ENCODE data around the gene VPREB3. TPM values are rescaled to one million over a fixed set of nuclear protein-coding genes. Genes with fewer than 3 reads are reported as not detected.
A peak's percentile ranks its signal among the peaks of the same experiment; 100 is the strongest.

VPREB3 gene
- total and polyA plus RNA-seq, 10 of the 15 experiments (the other 5 are each of a cell fraction or from before 2014, with no cell fraction given), result 0.75 to 79.5 (median 23.8) TPM

DNA sequence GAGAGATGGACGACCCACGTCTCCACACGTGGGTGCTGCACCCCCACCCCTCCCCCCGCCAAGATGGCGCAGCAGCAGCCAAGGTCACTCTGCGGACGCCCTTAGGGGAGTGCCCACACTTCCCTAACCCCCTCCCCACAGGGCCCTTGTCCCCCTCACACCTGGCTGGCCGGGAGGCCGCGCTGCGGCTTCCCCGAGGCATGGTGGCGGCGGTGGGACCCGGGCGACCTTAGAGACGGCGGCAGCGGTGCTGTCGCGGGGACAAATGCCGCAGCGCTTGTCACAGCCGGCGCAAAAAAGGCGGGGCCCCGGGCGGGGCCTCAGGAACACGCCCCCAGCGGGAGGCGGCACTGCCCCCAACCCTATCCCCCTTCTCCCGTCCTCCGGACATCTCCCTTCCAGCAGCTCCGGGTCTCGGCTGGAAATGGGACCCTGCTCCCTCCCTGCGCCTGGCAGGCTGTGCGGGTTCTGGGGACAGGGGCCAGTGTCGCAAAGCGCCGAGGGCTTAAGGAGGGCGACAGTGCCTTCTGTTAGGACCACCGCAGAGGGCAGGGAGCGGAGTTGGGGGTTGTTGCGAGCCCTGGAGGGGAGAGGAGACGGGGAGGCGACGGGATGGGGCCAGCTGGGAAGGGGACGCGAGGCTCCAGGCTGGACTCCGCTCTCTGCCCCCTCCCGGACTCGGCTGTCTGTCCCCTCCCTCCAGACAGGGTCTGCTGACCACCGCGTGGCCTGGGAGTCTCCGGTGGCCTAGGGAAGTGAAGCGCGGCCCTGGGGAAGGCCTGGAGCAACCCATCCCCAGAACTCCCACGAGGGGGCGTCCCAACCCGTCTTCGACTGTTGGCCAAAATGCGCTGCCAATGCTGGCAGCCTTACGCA is 13.7 kb upstream of the VPREB3 start, which contains the start of gene CHCHD10 (continued):
- TF ChIP-seq WRNIP1 (IDR thresholded peaks at IDR 0.05; ENCODE audit: borderline replicate concordance, low read depth, low read length) (no peak), HDAC2 (IDR thresholded peaks at IDR 0.05) (no peak), PAX8 (IDR thresholded peaks at IDR 0.05) (no peak), SREBF1 (IDR thresholded peaks at IDR 0.05; ENCODE audit: low read length) (no peak), NFIC (IDR thresholded peaks at IDR 0.05; ENCODE audit: low read depth, low read length) (no peak), ZNF384 (IDR thresholded peaks at IDR 0.05; ENCODE audit: borderline replicate concordance, low read depth, low read length) (no peak), EED (IDR thresholded peaks at IDR 0.05; ENCODE audit: low read depth) (peak; percentile 45; the same call in 1 of the 2 replicates), TARDBP (IDR thresholded peaks at IDR 0.05; ENCODE audit: borderline replicate concordance) (no peak), RB1 (IDR thresholded peaks at IDR 0.05; ENCODE audit: borderline replicate concordance) (peak; percentile 68; the same call in 1 of the 2 replicates), CBFB (IDR thresholded peaks at IDR 0.05; ENCODE audit: low read depth) (no peak), FOS (IDR thresholded peaks at IDR 0.05; ENCODE audit: borderline replicate concordance, extremely low read depth, insufficient read length) (no peak), ZNF24 (IDR thresholded peaks at IDR 0.05) (0 out of 2 replicates have a peak, but pooled peaks have one; percentile 29), DPF2 (IDR thresholded peaks at IDR 0.05) (peak; percentile 49; the same call in 1 of the 2 replicates), BRCA1 (IDR thresholded peaks at IDR 0.05; ENCODE audit: low read depth, low read length) (no peak), STAT3 (IDR thresholded peaks at IDR 0.05; ENCODE audit: low read depth, low read length) (no peak), SMAD5 (IDR thresholded peaks at IDR 0.05; ENCODE audit: low read depth) (0 out of 2 replicates have a peak, but pooled peaks have one; percentile 28), SREBF2 (IDR thresholded peaks at IDR 0.05; ENCODE audit: low read length) (no peak), ZNF274 (IDR thresholded peaks at IDR 0.05; ENCODE audit: insufficient read depth, insufficient read length) (no peak)
- TF ChIP-seq, protein P1, sequence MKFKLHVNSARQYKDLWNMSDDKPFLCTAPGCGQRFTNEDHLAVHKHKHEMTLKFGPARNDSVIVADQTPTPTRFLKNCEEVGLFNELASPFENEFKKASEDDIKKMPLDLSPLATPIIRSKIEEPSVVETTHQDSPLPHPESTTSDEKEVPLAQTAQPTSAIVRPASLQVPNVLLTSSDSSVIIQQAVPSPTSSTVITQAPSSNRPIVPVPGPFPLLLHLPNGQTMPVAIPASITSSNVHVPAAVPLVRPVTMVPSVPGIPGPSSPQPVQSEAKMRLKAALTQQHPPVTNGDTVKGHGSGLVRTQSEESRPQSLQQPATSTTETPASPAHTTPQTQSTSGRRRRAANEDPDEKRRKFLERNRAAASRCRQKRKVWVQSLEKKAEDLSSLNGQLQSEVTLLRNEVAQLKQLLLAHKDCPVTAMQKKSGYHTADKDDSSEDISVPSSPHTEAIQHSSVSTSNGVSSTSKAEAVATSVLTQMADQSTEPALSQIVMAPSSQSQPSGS (IDR thresholded peaks at IDR 0.05; ENCODE audit: low read length), result no peak
- TF ChIP-seq, protein P2, sequence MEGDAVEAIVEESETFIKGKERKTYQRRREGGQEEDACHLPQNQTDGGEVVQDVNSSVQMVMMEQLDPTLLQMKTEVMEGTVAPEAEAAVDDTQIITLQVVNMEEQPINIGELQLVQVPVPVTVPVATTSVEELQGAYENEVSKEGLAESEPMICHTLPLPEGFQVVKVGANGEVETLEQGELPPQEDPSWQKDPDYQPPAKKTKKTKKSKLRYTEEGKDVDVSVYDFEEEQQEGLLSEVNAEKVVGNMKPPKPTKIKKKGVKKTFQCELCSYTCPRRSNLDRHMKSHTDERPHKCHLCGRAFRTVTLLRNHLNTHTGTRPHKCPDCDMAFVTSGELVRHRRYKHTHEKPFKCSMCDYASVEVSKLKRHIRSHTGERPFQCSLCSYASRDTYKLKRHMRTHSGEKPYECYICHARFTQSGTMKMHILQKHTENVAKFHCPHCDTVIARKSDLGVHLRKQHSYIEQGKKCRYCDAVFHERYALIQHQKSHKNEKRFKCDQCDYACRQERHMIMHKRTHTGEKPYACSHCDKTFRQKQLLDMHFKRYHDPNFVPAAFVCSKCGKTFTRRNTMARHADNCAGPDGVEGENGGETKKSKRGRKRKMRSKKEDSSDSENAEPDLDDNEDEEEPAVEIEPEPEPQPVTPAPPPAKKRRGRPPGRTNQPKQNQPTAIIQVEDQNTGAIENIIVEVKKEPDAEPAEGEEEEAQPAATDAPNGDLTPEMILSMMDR (IDR thresholded peaks at IDR 0.05 in 2 of 3, conservative IDR thresholded peaks at IDR 0.05 in 1 of 3; ENCODE audit: control insufficient read depth in 2 of 3, extremely low read depth in 1 of 3, insufficient read depth in 1 of 3, low read depth in 3 of 3, low read length in 3 of 3), result peak; percentile 59 to 80 (median 75)
- TF ChIP-seq, protein P3, sequence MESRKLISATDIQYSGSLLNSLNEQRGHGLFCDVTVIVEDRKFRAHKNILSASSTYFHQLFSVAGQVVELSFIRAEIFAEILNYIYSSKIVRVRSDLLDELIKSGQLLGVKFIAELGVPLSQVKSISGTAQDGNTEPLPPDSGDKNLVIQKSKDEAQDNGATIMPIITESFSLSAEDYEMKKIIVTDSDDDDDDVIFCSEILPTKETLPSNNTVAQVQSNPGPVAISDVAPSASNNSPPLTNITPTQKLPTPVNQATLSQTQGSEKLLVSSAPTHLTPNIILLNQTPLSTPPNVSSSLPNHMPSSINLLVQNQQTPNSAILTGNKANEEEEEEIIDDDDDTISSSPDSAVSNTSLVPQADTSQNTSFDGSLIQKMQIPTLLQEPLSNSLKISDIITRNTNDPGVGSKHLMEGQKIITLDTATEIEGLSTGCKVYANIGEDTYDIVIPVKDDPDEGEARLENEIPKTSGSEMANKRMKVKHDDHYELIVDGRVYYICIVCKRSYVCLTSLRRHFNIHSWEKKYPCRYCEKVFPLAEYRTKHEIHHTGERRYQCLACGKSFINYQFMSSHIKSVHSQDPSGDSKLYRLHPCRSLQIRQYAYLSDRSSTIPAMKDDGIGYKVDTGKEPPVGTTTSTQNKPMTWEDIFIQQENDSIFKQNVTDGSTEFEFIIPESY (IDR thresholded peaks at IDR 0.05), result 0 out of 2 replicates have a peak, but pooled peaks have one; percentile 53
- TF ChIP-seq, protein P4, sequence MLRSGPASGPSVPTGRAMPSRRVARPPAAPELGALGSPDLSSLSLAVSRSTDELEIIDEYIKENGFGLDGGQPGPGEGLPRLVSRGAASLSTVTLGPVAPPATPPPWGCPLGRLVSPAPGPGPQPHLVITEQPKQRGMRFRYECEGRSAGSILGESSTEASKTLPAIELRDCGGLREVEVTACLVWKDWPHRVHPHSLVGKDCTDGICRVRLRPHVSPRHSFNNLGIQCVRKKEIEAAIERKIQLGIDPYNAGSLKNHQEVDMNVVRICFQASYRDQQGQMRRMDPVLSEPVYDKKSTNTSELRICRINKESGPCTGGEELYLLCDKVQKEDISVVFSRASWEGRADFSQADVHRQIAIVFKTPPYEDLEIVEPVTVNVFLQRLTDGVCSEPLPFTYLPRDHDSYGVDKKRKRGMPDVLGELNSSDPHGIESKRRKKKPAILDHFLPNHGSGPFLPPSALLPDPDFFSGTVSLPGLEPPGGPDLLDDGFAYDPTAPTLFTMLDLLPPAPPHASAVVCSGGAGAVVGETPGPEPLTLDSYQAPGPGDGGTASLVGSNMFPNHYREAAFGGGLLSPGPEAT (IDR thresholded peaks at IDR 0.05; ENCODE audit: low read depth), result no peak; the same call in 1 of the 2 replicates

Measured in GM12878 (cell line).